ENCODE measurements around the gene CRAT.

- TF ChIP-seq CTCF (conservative IDR thresholded peaks at IDR 0.05; ENCODE audit: low read depth, low read length) (no peak), EZH2 (IDR thresholded peaks at IDR 0.05; ENCODE audit: borderline replicate concordance, low read depth, low read length, poor library complexity, severe bottlenecking) (no peak)
Observed at GRCh38 chr9:129130791-129131190, 20.2 kb upstream of the CRAT start.

All from A673 (cell line).